Measurements from ENCODE around the gene S100A16.

Gene S100A16

DNA sequence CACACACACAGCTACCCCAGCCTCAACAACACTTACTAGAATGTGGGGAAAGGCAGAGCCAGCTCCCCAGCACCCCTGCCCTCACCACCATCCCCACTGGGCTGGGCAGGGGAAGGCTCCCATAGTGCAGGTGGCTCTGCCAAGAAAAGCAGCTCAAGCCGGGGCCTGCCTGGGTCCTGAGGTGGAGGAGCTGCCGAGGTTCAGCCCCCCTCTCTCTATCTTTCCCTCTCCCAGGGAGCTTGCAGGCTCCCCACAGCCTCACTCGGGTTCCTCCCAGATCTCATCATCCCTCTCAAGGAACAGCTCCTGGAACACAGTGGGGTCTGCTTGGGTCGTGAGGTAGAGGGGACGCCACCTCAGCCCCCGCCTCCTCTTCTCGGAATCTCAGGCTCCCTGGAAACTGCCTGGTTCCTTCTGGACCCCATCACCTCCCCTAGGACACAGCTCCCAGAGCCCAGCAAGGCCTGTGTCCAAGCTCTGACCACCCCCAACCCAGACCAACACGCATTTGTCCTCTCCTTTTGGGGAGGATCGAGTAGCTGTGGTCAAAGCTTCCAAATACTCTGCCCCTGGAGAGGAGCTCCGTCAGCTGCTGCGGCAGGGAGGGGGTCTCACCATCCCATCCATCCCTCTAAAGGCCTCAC, 704 bp downstream of the S100A16 start:
- no peak for DNase-seq (ENCODE audit: insufficient read length)
- TF ChIP-seq POLR2AphosphoS5 (IDR thresholded peaks at IDR 0.05; ENCODE audit: low read depth, low read length) (no peak), POLR2A (IDR thresholded peaks at IDR 0.05; ENCODE audit: low read depth, low read length) (no peak), TAF1 (IDR thresholded peaks at IDR 0.05; ENCODE audit: borderline replicate concordance, low read depth, low read length) (no peak)
- no peak for FAIRE-seq

DNA sequence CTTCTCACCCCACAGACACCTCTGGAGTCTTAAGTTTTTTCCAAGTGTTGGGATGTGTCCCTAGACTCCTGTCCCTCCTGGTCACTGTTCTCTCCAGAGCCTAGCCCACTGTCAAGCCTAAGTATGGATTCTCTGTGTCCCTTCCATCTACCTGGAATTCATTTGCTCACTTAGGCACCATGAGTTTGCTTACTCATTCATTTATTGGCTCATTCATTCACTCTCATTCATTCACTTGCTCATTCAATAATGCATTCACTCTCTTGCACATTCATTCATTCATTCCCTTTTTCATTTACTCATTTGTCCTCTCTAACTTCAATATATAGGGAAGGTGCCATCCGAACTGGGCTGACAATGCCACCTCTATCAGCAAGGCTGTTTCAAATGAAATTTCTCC, 1.6 kb downstream of the S100A16 start:
- no peak for TF ChIP-seq POLR2A (IDR thresholded peaks at IDR 0.05; ENCODE audit: low read depth, low read length)
- TF ChIP-seq POLR2AphosphoS5 (IDR thresholded peaks at IDR 0.05; ENCODE audit: low read depth, low read length) = no peak
- no peak for TF ChIP-seq TAF1 (IDR thresholded peaks at IDR 0.05; ENCODE audit: borderline replicate concordance, low read depth, low read length)
- no peak for DNase-seq (ENCODE audit: insufficient read length)
- no peak for FAIRE-seq

DNA sequence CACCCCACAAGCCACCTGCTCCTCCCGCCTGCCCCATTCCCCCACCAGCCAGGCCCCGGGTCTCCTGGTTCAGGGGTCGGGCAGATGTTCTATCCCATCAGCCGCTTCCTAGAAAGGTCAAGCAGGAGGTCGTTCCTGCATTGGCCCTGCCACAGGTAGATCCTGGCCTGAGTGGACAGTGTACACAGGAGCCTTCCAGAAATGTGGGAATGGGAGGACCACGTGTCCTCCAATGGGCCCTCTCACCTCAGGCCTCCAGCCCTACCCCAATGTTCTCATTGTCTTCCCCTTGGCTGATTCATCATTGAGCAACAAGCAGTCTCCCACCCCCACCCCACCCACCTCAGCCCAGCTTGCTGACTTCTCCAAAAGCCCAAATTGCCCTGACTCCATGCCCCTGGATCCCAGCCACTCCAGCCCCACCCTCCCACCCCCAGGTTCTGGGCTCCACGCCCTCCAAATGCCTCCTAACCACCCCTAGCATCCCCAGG, 2.1 kb downstream of the S100A16 start:
- no peak for DNase-seq (ENCODE audit: insufficient read length)
- FAIRE-seq = no peak
- TF ChIP-seq TAF1 (IDR thresholded peaks at IDR 0.05; ENCODE audit: borderline replicate concordance, low read depth, low read length) (no peak), POLR2AphosphoS5 (IDR thresholded peaks at IDR 0.05; ENCODE audit: low read depth, low read length) (no peak), POLR2A (IDR thresholded peaks at IDR 0.05; ENCODE audit: low read depth, low read length) (no peak)

DNA sequence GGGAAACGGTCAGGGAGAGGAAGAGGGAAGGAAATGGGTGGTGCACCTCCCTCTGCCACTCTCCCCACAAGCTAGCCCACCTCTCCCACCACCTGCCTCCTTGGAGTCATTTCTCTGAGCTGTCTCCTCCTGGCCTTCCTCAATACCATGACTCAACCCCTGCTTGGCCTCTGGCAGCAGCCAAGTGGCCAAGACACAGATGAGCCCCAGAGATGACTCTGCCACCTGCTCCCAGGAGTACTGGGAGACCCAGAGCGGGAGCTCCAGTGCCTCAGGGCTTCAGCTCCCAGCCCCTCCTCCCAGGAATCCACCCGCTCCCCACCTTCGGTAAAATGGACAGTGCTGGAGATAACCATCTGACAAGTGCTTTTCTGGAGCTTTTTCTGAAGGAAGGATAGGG, 2.6 kb downstream of the S100A16 start:
- no peak for FAIRE-seq
- no peak for DNase-seq (ENCODE audit: insufficient read length)
- TF ChIP-seq POLR2AphosphoS5 (IDR thresholded peaks at IDR 0.05; ENCODE audit: low read depth, low read length) (no peak), TAF1 (IDR thresholded peaks at IDR 0.05; ENCODE audit: borderline replicate concordance, low read depth, low read length) (no peak), POLR2A (IDR thresholded peaks at IDR 0.05; ENCODE audit: low read depth, low read length) (no peak)

DNA sequence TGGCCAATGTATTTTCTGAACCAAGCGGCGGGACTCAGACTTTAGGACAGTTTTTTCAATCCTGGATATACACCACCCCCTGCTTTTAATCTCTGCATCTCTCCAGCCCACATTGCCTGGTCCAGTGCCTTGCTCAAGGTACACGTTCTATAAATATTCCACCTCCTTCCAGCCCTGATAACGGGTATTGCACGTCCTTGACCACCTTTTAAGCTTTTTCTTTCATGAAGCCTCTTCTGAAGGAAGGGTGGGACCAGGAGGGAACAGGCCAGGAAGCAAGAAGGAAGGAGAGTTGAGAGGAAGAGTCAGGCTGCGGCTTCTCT, 3.4 kb downstream of the S100A16 start:
- no peak for DNase-seq (ENCODE audit: insufficient read length)
- FAIRE-seq = no peak
- TF ChIP-seq POLR2A (IDR thresholded peaks at IDR 0.05; ENCODE audit: low read depth, low read length) (no peak), POLR2AphosphoS5 (IDR thresholded peaks at IDR 0.05; ENCODE audit: low read depth, low read length) (no peak)

DNA sequence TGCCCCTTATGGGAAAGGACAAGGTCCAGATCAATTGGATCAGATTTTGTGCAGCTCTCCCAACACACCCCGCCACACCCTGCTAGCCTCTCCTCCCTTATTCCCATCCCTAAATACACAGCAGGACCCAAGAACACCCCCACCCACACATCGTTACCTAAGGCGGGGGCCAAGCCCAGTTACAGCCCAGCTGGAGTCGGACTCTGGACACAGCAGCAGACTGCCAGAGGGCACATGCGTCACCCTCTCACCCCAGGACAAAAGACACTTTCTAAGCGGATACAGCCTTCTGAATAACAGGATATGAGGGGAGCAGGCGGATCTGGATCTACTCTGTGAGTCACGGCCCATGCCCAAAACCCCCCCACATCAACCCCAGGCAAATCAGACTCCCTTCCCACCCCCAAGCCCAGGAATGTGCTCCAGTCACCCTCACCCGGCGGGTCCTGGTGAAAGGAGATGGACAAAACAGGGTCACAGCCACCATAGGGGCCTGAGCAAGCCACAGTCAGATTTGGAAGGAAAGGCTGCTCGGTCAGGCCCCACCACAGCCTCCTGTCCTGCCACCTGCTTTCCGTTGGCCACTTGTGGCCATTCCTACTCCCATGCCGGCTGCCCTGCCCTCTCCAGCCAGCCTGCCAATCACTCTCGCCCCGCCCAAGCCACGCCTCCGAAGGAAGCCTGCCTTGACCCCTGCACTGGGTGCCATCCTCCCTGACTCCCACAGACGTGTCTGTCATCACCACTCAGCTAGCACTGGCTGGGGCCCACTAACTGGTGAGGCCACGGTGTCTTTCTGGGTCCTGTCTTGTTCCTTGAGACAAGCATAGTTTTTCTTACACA, 4.0 kb downstream of the S100A16 start:
- DNase-seq (ENCODE audit: insufficient read length) = no peak
- TF ChIP-seq POLR2AphosphoS5 (IDR thresholded peaks at IDR 0.05; ENCODE audit: low read depth, low read length) = no peak
- no peak for TF ChIP-seq POLR2A (IDR thresholded peaks at IDR 0.05; ENCODE audit: low read depth, low read length)
- TF ChIP-seq TAF1 (IDR thresholded peaks at IDR 0.05; ENCODE audit: borderline replicate concordance, low read depth, low read length) = no peak
- FAIRE-seq = no peak

DNA sequence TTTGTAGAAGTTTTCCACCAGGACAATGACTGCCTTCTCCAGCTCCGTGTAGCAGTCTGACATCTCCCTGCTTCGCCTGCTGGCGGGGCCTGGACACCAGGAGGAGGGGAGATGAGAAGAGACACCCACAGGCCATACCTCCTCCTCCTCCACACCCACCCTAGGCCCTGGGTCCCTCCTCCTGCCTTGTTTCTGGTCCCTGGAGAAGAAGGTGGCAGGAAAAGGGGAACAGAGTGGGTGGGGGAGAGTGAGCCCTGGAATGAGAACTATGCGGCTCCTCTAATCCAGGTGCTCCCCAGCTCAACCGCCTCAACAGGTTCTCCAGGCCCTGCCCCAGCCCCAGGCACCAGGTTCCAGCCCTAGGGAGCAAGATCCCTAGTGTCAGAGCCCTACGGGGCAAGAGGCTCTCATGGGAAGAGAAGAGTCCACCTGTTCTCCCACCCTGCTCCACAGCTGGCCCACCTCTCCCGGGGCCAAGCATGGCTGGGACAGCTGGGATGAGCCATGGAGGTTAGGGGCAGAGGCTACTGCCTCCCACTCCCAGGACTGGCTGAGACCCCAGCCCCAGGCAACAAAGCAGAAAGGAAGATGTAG, 4.8 kb downstream of the S100A16 start:
- FAIRE-seq (no peak), DNase-seq (ENCODE audit: insufficient read length) (no peak)
- TF ChIP-seq TAF1 (IDR thresholded peaks at IDR 0.05; ENCODE audit: borderline replicate concordance, low read depth, low read length) (no peak), POLR2AphosphoS5 (IDR thresholded peaks at IDR 0.05; ENCODE audit: low read depth, low read length) (no peak), POLR2A (IDR thresholded peaks at IDR 0.05; ENCODE audit: low read depth, low read length) (no peak)

DNA sequence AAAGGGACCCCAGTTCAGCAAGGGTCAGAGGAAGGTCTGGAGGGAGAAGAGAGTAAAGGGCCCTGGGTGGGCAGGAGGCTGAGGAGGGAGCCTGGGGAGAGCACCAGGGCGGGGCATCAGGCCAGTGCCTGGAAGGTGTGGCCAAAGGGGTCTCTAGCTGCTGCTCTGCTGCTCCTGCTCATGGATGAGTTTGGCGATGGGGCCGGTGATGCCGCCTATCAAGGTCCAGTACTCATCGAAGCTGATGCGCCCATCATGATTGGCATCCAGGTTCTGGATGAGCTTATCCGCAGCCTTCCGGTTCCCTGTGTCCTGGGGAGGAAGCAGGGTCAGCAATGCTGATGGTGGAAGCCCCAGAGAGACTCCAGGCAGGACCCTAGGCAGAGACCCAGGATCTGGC, 5.6 kb downstream of the S100A16 start:
- TF ChIP-seq POLR2AphosphoS5 (IDR thresholded peaks at IDR 0.05; ENCODE audit: low read depth, low read length) (no peak), POLR2A (IDR thresholded peaks at IDR 0.05; ENCODE audit: low read depth, low read length) (no peak), TAF1 (IDR thresholded peaks at IDR 0.05; ENCODE audit: borderline replicate concordance, low read depth, low read length) (no peak)
- no peak for FAIRE-seq
- DNase-seq (ENCODE audit: insufficient read length) = no peak

DNA sequence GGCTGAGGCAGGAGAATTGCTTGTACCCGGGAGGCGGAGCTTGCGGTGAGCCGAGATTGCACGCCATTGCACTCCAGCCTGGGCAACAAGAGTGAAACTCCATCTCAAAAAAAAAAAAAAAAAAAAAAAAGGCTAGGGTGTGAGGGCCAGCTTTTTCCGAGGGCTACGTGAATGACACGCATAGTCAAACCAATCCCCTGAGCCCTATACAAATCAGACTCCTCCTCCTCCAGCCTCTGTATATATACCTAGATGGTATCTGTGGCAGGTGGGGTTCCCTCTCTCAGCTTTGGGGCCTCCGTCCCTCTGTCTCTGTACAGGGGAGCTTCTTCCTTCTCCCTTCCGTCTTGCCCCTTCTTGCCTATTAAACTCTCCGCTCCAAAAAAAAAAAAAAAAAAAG, 6.7 kb downstream of the S100A16 start:
- no peak for FAIRE-seq
- no peak for DNase-seq (ENCODE audit: insufficient read length)
- no peak for TF ChIP-seq TAF1 (IDR thresholded peaks at IDR 0.05; ENCODE audit: borderline replicate concordance, low read depth, low read length)
- no peak for TF ChIP-seq POLR2A (IDR thresholded peaks at IDR 0.05; ENCODE audit: low read depth, low read length)
- TF ChIP-seq POLR2AphosphoS5 (IDR thresholded peaks at IDR 0.05; ENCODE audit: low read depth, low read length) = no peak

DNA sequence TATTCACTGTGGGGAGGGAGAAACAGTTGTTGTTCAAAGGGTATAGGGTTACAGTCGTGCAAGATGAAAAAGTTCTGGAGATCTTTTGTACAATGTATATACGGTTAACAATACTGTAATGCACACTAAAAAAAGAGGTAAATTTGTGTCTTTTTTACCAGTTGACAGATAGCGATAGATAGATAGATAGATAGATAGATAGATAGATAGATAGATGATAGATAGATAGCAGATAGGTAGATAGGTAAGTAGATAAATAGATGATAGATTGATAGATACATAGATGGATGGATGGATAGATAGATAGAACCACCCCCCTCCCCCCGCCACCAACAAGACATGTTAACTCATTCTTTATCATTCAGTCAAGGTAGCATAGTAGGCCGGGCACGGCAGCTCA, 10.2 kb downstream of the S100A16 start:
- FAIRE-seq (no peak), DNase-seq (ENCODE audit: insufficient read length) (no peak)
- TF ChIP-seq POLR2AphosphoS5 (IDR thresholded peaks at IDR 0.05; ENCODE audit: low read depth, low read length) = no peak

DNA sequence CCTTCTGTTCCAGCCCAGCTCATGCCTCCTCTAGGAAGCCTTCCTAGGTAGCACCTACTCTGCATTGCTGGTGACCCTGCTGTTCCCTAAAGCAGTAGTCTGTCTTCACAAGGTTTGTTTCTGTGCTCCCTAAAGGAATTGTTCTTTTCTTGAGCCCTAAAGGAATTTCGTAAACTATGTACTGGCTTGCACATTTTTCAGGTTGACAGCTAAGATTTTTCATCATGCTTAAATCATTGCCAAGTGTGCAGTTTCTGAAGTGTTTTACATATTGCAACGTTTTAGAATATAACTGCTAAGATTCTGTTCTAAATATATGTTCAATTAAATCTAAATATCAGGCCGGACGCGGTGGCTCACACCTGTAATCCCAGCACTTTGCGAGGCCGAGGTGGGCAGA, 13.1 kb downstream of the S100A16 start:
- TF ChIP-seq TAF1 (IDR thresholded peaks at IDR 0.05; ENCODE audit: borderline replicate concordance, low read depth, low read length) (no peak), POLR2AphosphoS5 (IDR thresholded peaks at IDR 0.05; ENCODE audit: low read depth, low read length) (no peak)
- no peak for FAIRE-seq
- DNase-seq (ENCODE audit: insufficient read length) = no peak

All from GM12892 (cell line).